ENCODE results near the gene IGSF3.
"Not testable (repeated sequence)": the region's sequence is repeated elsewhere in the genome, so short reads cannot be mapped to it uniquely, and the experiment has no call there.

GRCh38 chr1:116652598-116652997 is 14.9 kb downstream of the IGSF3 start:
- not testable (repeated sequence) for TF ChIP-seq CTCF, POLR2A (IDR thresholded peaks at IDR 0.05)

All from testis (tissue), 2 donors.